ENCODE data around the gene ADK.

DNA sequence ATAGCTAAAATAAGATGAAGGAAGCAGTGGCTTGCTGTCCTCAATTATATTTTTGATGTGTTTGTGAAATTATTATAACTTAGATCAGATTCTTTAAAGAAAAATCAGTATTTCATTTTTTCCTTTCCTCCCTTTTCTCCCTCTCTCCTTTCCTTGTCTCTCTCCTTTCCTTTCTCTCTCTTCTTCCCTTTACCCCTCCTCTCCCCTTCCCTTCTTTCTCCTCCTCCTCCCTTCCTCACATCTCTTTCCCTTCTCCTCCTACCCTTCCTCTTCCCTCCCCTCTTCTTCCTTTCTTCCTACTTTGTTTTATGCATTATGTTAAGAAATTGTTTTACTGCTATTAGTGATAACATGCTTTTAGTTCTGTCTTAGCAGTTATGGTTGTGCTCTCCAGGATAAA is 171.5 kb downstream of the ADK start:
- TF ChIP-seq, protein P1, sequence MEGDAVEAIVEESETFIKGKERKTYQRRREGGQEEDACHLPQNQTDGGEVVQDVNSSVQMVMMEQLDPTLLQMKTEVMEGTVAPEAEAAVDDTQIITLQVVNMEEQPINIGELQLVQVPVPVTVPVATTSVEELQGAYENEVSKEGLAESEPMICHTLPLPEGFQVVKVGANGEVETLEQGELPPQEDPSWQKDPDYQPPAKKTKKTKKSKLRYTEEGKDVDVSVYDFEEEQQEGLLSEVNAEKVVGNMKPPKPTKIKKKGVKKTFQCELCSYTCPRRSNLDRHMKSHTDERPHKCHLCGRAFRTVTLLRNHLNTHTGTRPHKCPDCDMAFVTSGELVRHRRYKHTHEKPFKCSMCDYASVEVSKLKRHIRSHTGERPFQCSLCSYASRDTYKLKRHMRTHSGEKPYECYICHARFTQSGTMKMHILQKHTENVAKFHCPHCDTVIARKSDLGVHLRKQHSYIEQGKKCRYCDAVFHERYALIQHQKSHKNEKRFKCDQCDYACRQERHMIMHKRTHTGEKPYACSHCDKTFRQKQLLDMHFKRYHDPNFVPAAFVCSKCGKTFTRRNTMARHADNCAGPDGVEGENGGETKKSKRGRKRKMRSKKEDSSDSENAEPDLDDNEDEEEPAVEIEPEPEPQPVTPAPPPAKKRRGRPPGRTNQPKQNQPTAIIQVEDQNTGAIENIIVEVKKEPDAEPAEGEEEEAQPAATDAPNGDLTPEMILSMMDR (IDR thresholded peaks at IDR 0.05): no peak
- TF ChIP-seq POLR2A (IDR thresholded peaks at IDR 0.05): no peak

All from thyroid gland (tissue), 4 donors.